Astrocyte (in vitro differentiated cells and primary cell): Measurements from ENCODE around the gene MATCAP1.

Experiments
- CTCF ChIP-seq: IDR thresholded peaks from 2 replicates; pipeline ENCODE4 v1.5.1; 2011; ENCODE audit warnings: low read depth, mild to moderate bottlenecking, inconsistent platforms, low read length, moderate library complexity; ENCODE audit not compliant: insufficient read depth
- EZH2 ChIP-seq: IDR thresholded peaks from 2 replicates; pipeline ENCODE4 v1.6.1; 2012; ENCODE audit warnings: mild to moderate bottlenecking, low read length, inconsistent platforms; ENCODE audit not compliant: insufficient read depth

GRCh38 chr16:67173808-67174705 is 9.7 kb downstream of the MATCAP1 start:
- no peak for TF ChIP-seq CTCF
- TF ChIP-seq EZH2 = no peak
